ENCODE measurements around the gene ERCC6.
A peak's percentile ranks its signal among the peaks of the same experiment; 100 is the strongest.

ERCC6 gene

DNA sequence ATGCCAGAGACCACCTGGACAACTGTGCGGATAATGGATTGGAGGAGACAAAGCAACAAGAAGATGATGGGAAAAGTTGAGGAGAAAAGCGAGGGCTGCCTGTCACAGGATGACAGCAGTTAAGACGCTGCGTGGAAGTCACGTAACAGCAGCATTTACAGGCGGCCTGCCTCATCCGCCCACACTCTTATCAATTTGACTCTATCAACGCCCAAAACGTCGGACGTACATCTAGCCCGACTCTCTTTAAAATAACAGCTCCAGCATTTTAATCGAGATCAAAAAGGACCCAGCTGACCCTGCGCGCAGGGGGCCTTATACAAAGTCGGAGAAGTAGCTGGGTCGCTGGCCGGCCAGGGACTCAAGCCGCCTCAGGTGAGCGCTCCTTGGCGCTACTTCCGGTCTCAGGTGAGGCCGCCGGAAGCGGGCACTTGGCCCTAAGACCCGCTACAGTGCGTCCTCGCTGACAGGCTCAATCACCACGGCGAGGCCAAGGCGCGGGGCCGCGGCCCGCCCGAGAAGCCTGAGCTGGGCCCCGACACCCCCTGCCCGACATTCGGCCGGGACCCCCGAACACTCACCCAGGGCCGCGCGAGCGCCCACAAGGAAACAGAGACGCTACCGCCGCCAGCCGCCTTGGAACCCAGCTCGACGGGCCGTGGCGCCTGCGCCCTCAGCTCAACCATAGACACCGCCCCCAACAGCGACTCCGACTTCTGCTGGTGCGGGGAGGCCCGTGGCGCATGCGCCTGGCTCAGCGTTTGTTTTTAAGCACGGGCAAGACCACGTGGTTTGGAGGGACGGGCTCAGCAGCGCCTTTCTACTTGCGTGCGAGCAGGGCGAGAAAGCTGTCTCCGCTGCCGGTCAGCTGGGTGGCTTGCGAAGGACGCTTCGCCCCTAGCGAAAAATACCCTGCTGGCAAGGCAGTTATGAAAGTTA is at the start of gene ERCC6:
Gene ERCC6, minus strand, starts transcription at position 741 of the 939 bp plus-strand sequence.
- DNase-seq = peak; percentile 98

DNA sequence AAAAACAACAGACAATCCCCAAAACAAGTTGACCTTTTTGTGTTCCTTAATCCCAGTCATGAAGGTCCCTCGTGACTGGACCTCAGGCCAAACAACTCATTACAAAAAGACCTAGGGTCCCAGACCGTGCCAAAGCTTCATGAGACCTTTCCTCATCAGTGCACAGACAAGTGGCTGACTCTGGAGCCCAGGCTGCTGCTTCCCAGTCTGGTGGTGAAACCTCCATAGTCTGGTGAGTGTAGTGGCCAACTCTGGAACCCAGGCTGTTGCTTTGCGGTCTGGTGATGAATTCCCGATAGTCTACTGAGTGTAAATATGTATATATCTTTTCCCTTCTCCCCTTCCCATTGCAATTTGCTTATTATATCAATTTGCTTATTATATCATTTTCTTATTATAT is 49.1 kb upstream of the ERCC6 start:
- DNase-seq = no peak

DNA sequence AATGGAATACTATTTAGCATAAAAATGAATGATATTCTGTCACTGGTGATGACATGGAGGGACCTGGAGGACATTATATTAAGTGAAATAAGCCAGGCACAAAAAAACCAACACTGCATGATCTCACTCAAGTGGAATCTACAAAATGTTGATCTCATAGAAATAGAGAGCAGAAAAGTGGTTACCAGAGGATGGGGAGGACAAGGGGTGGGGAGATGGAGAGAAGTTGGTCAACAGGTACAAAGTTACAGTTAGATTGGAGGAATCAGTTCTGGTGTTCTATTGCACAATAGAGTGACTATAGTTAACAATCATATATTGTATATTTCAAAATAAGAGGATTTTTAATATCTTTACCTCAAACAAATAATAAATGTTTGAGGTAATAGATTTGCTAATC is 46.5 kb upstream of the ERCC6 start:
- DNase-seq = no peak

DNA sequence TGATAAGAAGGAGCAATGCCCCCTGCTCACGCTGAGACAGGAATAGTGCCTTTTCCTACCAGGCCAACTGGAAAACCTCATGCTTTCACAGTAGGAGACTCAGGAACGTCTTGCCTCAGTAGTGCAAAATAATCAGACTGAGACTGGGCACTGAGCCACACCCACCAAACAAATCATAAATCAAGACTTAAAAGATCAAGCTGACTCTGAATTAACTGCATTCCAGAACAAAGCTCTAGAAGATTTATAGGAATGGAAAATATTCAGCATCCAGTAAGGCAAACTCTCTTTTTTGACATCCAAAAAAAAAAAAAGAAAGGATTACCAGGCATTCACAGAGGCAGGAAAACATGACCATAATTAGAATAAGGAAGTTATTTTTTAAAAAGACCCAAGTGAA is 40.7 kb upstream of the ERCC6 start:
- DNase-seq = no peak

DNA sequence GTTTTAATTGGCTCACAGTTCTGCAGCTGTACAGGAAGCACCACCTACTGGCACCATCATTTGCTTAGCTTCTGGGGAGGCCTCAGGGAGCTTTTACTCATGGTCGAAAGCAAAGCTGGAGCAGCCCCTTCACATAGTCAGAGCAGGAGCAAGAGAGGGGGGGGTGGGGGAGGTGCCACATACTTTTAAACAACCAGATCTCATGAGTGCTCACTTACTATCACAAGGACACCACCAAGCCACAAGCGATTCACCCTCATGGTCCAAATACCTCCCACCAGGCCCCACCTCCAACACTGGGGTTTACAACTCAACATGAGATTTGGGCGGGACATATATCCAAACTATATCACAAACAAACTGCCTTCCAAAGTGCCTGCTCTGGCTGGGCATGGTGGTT is 39.5 kb upstream of the ERCC6 start:
- DNase-seq = no peak

DNA sequence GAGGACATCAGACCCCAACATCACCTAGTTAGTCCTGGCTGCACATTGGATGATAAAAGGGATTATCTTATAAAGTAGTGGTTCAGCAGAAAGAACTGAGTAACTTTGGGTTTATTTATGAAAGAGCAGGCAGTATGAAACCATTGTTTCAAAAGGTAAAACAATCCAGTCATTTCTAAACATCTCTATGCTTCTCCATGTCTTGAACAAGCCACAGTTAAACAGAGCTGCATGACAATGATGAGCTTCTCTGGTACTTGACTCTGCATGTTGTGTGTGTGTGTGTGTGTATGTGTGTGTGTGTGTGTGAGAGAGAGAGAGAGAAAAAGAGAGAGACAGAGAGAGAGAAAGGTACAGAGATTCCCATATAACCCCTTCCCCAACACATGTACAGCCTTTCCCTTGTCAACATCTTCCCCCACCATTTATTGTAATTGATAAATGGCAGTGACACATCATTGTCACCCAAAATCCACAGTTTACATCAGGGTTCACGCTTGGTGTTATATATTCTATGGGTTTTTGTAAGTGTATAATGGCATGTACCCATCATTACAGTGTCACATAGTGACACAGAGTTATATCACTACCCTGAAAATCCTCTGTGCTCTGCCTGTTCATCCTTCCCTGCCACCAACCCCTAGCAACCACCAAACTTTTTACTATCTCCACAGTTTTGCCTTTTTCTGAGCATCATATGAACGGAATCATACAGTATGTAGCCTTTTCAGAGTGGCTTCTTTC is 38.4 kb upstream of the ERCC6 start:
- DNase-seq = no peak

DNA sequence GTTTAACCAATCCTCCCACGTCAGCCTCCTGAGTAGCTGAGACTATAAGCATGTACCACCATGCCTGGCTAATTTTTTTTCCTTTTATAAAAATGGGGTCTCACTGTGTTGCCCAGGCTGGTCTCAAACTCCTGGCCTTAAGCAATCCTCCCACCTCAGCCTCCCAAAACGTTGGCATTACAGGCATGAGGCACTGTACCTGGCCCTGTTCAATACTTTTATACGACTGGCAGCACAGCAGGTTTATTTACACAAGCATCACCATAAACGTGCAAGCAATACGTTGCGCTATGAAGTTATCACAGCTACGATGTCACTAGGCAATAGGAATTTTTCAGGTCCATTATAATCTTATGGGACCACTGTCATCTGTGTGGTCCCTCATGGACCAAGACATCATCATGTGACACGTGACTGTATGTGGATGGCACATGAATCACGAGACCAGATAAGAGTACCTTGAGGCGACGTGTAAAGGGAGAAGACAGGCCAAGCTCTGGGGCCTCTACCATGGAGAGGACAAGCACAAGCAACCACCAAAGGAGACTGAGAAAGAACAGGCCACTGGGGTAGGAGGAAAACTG is 36.7 kb upstream of the ERCC6 start:
- no peak for DNase-seq

DNA sequence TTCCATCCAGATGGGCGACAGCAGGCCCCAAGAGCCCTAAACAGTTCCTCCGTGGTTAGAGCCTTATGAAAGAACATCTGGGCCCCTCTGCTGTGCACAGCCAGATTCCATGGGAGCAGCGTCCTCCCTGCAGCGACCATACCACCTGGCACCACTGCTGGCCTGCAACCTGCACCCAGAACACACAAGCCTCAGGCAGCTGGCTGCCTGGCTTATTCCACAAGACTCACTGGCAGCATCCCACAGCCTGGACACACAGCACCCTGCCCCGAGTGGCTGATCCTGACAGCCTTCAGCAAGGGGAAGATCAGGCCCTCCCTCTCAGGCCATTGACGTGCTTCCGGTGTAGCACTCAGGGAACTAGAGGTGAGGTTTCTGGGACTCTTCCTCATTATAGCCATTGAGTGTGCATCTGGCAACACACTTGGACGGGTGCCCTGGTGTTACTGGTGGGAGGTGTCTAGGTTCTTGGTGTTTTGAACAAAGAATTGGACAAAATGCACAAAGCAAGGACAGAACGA is 33.7 kb upstream of the ERCC6 start:
- DNase-seq = no peak

DNA sequence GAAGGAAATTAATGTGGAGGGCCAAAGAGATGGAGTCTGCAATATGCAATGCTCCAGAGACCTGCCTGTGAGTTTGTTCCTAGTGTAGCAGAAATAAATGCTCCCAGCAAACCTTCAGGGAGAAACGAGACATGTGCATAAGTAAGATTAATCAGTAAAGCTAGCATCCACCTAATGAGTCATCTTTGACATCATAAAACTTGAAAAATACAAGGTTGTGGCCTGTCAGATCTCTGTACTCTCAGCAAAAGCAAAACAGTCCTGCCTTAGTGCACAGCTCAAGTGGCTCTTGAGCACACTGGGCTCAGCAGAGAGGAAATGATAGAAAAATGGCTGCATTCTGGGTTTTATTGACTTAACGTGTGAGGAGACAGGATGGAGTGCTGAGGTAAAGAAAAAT is 32.5 kb upstream of the ERCC6 start:
- no peak for DNase-seq

DNA sequence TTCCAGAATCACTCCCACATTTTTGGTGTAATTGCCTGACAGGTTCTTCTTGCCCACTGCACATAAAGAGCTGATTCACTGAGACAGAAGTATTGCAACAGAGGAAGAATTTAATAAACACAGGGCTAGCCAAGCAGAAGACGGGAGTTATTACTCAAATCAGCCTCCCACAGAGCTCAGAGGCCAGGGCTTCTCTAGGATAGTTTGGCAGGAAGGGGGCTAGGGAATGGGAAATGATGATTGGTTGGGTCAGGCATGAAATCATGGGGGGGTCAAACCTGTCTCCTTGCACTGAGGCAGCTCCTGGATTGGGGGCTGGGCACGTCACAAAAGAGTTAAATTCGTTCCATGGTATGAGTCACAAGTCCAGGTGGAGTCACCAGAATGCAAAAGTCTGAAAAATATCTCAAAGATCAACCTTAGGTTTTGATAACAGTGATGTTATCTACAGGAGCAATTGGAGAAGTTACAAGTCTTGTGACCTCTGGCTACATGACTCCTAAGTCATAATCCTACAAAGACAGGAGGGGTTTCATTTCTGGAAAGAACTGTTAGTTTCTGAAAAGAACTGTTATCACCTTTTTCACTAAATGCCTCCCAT is 30.2 kb upstream of the ERCC6 start:
- no peak for DNase-seq

DNA sequence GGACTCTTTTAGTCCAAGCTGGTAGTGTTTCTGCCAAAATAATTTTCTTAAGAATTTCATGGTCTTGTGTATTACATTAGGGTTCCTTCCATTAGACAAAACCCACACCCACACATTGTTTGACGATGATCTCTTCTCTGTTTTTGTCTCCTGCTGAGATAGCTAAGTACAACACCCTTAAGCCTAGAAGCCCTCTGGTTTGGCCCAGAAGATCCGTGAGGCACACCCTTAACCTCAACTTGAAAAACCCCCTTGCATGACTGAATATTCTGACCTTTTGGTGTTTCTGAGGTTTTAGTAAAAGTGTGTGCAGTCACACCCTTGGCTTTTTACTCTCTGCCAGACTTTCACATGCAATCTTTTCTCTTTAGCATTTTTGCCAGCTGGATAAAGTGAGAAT is 29.3 kb upstream of the ERCC6 start:
- DNase-seq = no peak

DNA sequence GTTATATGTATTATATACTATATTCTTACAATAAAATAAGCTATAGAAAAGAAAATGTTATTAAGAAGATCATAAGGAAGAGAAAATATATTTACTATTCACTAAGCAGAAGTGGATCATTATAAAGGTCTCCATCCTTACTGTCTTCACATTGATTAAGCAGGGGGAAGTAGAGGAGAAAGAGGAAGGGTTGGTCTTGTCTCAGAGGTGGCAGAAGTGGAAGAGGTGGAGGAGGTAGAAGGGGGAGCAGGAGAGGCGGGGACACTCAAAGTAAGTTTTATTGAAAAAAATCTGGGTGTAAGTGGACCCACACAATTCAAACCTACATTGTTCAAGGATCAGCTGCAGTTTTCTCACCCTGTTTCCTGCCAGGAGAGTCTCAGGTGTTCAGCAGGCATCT is 28.9 kb upstream of the ERCC6 start:
- no peak for DNase-seq

DNA sequence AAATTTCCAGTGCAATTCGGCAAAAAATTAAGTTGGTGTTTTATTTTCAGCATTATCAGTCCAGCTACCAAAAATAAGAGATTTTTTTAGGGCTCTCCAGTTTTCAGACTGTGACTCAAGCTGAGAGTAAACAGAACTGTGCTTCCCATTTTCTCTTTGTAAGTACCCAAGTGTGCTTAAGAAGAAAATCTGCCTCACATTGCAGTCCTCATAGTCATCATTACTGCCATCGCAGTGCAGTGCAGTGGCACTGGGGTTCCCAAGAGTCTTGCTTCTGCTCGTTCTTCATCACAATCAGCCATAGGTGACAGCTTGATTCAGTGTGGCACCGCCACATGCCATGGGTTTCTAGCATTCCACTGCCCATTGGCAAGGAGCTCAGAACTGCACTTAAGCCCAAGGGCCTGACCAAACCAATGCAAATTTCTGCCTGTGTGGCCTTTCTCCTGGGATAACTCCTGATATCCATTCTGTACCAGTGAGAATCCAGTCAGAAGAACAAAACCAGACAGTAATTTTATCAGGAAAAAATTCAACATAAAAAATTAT is 25.6 kb upstream of the ERCC6 start:
- DNase-seq = no peak

DNA sequence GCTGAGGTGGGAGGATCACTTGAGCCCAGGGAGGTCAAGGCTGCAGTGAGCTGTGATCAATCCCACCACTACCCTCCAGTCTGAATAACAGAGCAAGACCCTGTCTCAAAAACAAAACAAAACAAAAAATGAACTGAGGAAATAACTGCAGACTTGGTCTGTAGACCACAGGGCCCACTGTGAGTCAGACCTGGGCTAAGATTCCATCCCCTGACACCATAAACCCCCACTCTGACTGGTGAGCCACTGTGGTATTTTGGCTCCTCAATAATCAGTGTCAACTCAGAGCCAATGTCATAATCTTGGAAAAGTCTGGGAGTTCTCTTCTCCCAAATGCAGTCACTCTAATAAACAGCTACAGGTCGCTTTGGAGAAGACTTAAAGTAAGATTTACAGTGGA is 24.0 kb upstream of the ERCC6 start:
- DNase-seq = no peak

DNA sequence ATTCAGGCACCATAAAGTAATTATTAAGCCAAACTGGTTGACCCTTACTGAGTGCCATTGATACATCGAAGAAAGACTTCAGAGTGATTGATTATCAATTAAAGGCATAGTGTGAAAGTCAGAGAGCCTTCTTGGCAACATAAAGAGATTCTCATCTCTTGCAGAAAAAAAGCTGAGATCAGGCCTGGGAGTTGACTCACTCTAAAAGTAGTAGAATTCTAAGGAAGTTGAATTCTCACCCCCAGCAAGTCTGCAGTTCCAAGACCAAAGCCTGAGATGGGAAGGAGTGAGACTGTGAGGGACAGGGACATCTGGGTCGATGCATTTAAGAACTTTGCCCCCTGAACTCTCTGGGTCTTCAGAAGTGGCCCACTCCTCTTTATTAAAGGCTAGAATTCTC is 21.6 kb upstream of the ERCC6 start:
- DNase-seq = no peak

DNA sequence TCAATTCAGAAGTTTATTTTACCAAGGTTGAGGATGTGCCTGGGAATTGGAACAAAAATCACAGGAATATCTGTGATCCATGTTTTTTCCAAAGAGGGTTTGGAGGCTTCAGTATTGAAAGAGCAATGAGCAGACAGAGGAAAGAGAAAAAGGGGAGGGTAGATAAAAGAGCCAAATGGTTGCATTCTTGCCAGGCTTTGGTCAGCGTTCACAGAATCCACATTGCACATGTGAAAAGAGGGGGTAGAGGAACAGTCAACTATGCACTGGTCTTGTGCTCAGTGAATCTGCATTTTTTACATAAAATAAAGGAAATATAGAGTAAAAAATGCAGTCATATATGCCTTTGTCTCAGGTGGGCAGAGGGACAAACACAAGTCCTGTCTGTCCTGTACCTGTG is 20.6 kb upstream of the ERCC6 start:
- no peak for DNase-seq

DNA sequence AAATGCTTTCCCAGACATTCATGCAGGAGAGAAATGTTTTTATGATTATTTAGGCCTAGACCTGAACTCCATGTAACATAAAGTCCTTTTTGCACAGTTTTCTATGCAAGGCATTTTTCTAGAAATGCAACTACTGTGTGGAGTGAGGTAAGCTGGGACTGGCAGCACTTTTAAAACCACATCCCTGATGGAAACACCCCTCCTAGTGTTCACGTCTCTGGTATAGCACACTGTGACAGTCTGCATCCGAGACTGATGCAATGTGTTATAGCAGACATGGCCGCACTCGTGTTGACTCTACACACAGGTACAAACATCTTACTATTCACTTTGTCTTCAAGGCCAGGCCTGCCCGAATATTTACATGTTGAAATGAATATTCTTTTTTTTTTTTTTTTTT is 19.3 kb upstream of the ERCC6 start:
- DNase-seq = no peak

DNA sequence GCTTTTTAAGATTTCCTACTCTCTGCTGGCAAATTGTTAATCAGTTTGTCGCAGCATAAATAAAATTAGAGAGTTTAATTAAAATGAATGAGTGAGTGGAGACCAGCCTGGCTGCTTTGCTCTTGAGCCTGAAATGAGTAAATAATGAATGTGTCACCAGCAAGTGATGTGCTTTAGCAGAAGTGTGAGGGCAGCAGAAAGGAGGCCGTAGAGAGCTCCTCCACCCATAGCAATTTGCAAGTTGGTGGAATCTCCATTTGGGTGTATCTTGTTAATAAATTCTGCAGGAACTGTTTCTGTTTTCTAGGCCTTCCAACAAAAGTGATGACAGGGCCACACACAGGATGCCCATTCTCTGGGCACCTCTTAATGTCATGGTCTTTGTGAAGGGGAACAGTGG is 18.8 kb upstream of the ERCC6 start:
- no peak for DNase-seq

DNA sequence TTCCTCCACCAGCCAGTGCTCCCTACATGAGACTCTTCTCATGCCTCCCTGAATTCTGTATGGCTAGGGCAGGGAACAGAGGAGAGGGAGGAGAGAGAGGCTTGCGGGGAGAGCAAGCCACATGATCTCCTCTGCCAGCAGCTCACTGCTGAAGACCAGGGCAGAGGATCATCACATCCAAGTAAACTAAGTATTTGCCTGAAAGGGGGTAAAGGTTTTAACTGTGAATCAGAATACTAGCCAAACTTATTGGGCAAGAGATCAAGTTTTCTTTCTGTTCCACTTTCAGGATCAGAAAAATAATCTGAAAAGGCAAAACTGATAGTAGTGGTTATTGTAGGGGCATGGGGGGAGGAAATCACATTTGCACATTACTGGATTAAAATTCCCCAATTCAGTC is 17.8 kb upstream of the ERCC6 start:
- DNase-seq = no peak

DNA sequence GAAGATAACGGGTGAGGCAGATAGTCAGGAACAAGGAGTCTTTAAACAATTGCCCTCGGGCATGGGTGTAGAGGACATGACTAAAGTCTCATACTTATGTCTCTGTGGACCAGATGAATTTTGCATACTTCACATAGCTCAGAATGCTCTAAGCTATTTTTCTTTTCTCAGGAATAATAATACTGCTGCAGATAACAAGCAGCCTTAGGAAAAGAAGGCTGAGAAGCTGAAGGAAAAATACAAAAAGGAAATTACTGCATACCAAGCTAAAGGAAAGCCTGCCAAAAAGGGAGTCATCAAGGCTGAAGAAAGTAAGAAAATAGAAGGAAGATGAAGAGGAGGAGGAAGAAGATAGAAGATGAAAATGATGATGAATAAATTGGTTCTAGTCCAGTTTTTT is 13.4 kb upstream of the ERCC6 start:
- no peak for DNase-seq

DNA sequence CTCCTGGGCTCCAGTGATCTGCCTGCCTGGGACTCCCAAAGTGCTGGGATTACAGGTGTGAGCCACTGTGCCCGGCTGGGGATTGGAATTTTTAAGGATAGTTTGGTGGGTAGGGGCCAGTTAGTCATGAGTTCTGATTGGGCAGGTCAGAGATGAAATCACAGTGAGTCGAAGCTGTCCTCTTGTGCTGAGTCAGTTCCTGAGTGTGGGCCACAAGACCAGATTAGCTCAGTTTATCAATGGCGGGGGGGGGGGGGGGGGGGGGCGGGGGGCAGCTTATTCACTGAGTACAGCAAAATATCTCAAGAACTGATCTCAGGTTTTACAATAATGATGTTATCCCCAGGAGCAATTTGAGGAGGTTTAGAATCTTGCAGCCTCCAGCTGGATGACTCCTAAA is 11.6 kb upstream of the ERCC6 start:
- no peak for DNase-seq

DNA sequence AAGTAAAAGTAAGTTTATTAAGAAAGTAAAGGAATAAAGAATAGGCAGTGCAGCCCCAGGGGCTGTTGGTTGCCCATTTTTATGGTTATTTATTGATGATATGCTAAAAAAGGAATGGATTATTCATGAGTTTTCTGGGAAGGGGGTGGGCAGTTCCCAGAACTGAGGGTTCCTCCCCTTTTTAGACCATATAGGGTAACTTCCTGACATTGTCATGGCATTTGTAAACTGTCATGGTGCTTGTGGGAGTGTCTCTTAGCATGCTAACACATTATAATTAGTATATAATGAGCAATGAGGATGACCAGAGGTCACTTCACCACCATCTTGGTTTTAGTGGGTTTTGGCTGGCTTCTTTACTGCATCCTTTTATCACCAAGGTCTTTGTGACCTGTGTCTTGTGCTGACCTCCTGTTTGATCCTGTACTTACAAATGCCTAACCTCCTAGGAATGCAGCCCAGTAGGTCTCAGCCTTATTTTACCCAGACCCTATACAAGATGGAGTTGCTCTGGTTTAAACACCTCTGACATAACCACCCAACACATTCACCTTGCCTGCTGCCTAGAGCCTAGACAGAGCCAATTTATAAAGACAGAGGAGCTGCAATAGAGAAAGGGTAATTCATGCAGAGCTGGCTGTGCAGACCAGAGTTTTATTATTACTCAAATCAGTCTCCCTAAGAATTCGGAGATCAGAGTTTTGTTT is 10.9 kb upstream of the ERCC6 start:
- no peak for DNase-seq

Measured in CD4-positive, alpha-beta T cell treated with Interleukin-6 for 4 hours (primary cell).